Naive thymus-derived CD4-positive, alpha-beta T cell (primary cell): ENCODE results near the gene CHRNB2. TPM values are rescaled to one million over a fixed set of nuclear protein-coding genes. Genes with fewer than 3 reads are reported as not detected.

ENCODE experiments used
- ATAC-seq: fragments of 150-1000 bp; cut with Tn5 transposase; 2 replicates; pipeline ENCODE4 v1.10.0; 2021; ENCODE audit warnings: mild to moderate bottlenecking, moderate library complexity
- CTCF ChIA-PET: fragments of 350-600 bp; sonication (Branson Sonifier 250); formaldehyde crosslinking; loops from one replicate; lab custom pipeline; 2021; ENCODE audit warnings: antibody characterized with exemption; lab: Charles Lee
- POLR2A ChIA-PET: fragments of 350-600 bp; sonication (Branson Sonifier 250); formaldehyde crosslinking; loops from one replicate; lab custom pipeline; 2021; ENCODE audit warnings: antibody characterized with exemption, inconsistent platforms; lab: Charles Lee
- DNase-seq, 9 donors: peaks; one replicate each; pipeline versions ENCODE4 v3.0.0 to v3.0.0-alpha.2; 2020 to 2022; ENCODE audit warnings: mixed read lengths in 1 of 9
- H3K27ac ChIP-seq: one replicate; pipeline ENCODE4 v1.7.0; 2013; ENCODE audit warnings: mild to moderate bottlenecking, low read depth, low read length, moderate library complexity
- H3K27me3 ChIP-seq, 2 donors: one replicate each; pipeline ENCODE4 v1.7.0; 2013; ENCODE audit warnings: low read length in 2 of 2, mild to moderate bottlenecking in 2 of 2, moderate library complexity in 2 of 2; ENCODE audit not compliant: control insufficient read depth in 2 of 2, insufficient read depth in 2 of 2
- H3K36me3 ChIP-seq, 3 experiments: 1 replicate in 2 of 3; 2 replicates in 1 of 3; pipeline ENCODE4 v1.7.0; 2013; ENCODE audit warnings: low read length in 3 of 3, mild to moderate bottlenecking in 3 of 3, moderate library complexity in 1 of 3; ENCODE audit not compliant: insufficient read depth in 3 of 3, control insufficient read depth in 2 of 3
- H3K4me1 ChIP-seq, 2 donors: one replicate each; pipeline ENCODE4 v1.7.0; 2013; ENCODE audit warnings: low read length in 2 of 2, mild to moderate bottlenecking in 2 of 2, moderate library complexity in 1 of 2; ENCODE audit not compliant: control insufficient read depth in 2 of 2, insufficient read depth in 2 of 2
- H3K4me3 ChIP-seq: 2 replicates; pipeline ENCODE4 v1.7.0; 2013; ENCODE audit warnings: mild to moderate bottlenecking, low read length
- H3K9me3 ChIP-seq, 3 experiments: 1 replicate in 2 of 3; 2 replicates in 1 of 3; pipeline ENCODE4 v1.7.0; 2013; ENCODE audit warnings: low read length in 3 of 3; ENCODE audit not compliant: control insufficient read depth in 2 of 3
- H3K27ac Mint-ChIP-seq, 9 donors: one replicate each; pipeline ENCODE4 v1.8.0; 2020 to 2022; ENCODE audit warnings: mixed read lengths in 9 of 9, mild to moderate bottlenecking in 8 of 9, moderate library complexity in 5 of 9, inconsistent platforms in 2 of 9
- H3K27me3 Mint-ChIP-seq, 5 donors: one replicate each; pipeline ENCODE4 v1.8.0; 2021 to 2022; ENCODE audit warnings: mixed read lengths in 5 of 5, mild to moderate bottlenecking in 1 of 5
- H3K36me3 Mint-ChIP-seq, 5 donors: one replicate each; pipeline ENCODE4 v1.8.0; 2020 to 2022; ENCODE audit warnings: mixed read lengths in 5 of 5, mild to moderate bottlenecking in 3 of 5, inconsistent platforms in 1 of 5
- H3K4me1 Mint-ChIP-seq, 7 donors: one replicate each; pipeline ENCODE4 v1.8.0; 2020 to 2022; ENCODE audit warnings: mixed read lengths in 7 of 7, mild to moderate bottlenecking in 3 of 7, inconsistent platforms in 1 of 7
- H3K4me3 Mint-ChIP-seq, 10 donors: one replicate each; pipeline ENCODE4 v1.8.0; 2020 to 2022; ENCODE audit warnings: mild to moderate bottlenecking in 10 of 10, mixed read lengths in 10 of 10, moderate library complexity in 6 of 10, inconsistent platforms in 2 of 10
- H3K9me3 Mint-ChIP-seq, 11 donors: one replicate each; pipeline ENCODE4 v1.8.0; 2020 to 2022; ENCODE audit warnings: mixed read lengths in 11 of 11, mild to moderate bottlenecking in 4 of 11, inconsistent platforms in 1 of 11, moderate library complexity in 1 of 11
- intact Hi-C, 2 donors: fragments of 100-400 bp; cut with micrococcal nuclease; formaldehyde crosslinking; loops; one replicate each; pipeline ENCODE4 v1.15.1; 2023
- polyA plus RNA-seq, 2 donors: library from polyadenylated mRNA; unstranded; fragments of 300-500 nt; fragmentation: Illumina TruSeq; gene quantifications; one replicate each; pipeline ENCODE4 v1.2.3, GENCODE V29; 2021
- total RNA-seq, 6 experiments: library from RNA in 5 of 6; stranded (reverse) in 5 of 6; gene quantifications; 1 replicate in 5 of 6; 2 replicates in 1 of 6; pipeline ENCODE4 v1.2.3 and lab custom pipeline; 2021 to 2026

The CHRNB2 gene
- total and polyA plus RNA-seq, 7 experiments from 2014 or later: not detected

DNA sequence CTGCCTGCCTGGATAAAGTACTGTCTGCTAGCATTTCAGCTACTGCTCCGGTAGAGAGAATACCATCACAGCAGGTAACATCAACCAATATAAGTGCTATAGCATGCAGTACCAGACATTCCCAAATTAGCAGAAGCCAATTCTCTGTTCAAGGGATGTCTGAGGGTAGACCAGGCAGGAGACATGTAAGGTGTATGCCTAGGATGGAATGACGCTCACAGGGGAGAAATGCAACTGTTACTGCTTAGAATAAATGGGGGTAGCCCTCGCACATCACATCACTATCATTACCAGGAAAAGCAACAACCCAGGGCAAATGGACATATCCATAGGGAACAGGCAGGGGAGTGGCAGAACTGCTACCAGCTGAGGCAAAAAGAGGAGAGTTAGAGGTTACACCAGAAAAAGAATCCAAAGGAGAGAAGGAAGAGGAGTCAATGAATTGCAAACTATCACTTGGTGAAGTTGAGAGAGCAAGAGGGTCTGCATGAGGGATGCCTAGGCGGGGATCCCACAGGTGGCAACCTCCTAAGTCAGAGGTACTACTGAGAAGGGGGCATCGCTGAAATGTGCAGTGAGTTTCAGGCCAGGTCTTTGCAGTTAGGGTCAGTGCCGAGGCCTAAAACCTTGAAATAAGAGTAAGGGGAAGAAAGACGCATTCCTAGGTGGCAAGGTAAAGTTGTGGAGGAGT, 10.2 kb upstream of the CHRNB2 start:
- H3K36me3 Mint-ChIP-seq: peaks cover 11 to 32% (median 13%) of the 10 kb centered on the region in 5 donors
- CTCF ChIA-PET: interaction anchor here (0.9 to 1.0 kb wide), 2 partner anchors 12 to 205 kb away, joined by 3 to 6 read pairs; no protein-coding TSS in a partner anchor
- ATAC-seq: no peak

GRCh38 chr1:154557939-154558719, 9.4 kb upstream of the CHRNB2 start, which contains the start of gene UBE2Q1:
Gene UBE2Q1, minus strand, starts transcription at chr1:154558662. Its CDS starts 109 bp downstream, at chr1:154558553.
- H3K9me3 ChIP-seq: no peaks in the 10 kb centered on the region
- intact Hi-C loops: loop anchor here (1.0 to 10.0 kb wide), 23 partner anchors 50 to 615 kb away; partner anchors contain the start of genes ATP8B2 (in 2 of the 2), CKS1B (in 2 of the 2), HAX1 (in 2 of the 2) and IL6R (in 2 of the 2)
- ATAC-seq (no peak), DNase-seq (peak in 6 of 9 donors; percentile 8 to 55 (median 30))
- peaks cover 14 to 32% (median 21%) of the 10 kb centered on the region in 3 experiments for H3K36me3 ChIP-seq
- CTCF ChIA-PET: interaction anchor here (0.9 kb wide), 1 partner anchor 206 kb away, joined by 3 read pairs; no protein-coding TSS in a partner anchor
- H3K4me3 ChIP-seq: peak within 1 kb of the TSS; percentile 81
- POLR2A ChIA-PET: interaction anchor here (0.5 to 1.3 kb wide), 6 partner anchors 63 to 568 kb away, joined by 3 read pairs; partner anchors contain the start of genes PBXIP1 and UBAP2L
- peaks cover 18 to 23% of the 10 kb centered on the region in 2 donors for H3K4me1 ChIP-seq
- peak within 1 kb of the TSS; percentile 86 for H3K27ac ChIP-seq
- Mint-ChIP-seq H3K36me3 (peaks cover 9 to 30% (median 13%) of the 10 kb centered on the region in 5 donors), H3K9me3 (peaks cover 0 to 4% (median 0%) of the 10 kb centered on the region in 11 donors), H3K4me3 (peak within 1 kb of the TSS; percentile 89 to 98 (median 96)), H3K27me3 (no peaks in the 10 kb centered on the region), H3K4me1 (peaks cover 19 to 52% (median 39%) of the 10 kb centered on the region in 7 donors), H3K27ac (peak within 1 kb of the TSS; percentile 90 to 97 (median 94))
- no peaks in the 10 kb centered on the region for H3K27me3 ChIP-seq

More for the DNA sequence above, 10.2 kb upstream of the CHRNB2 start:
- peaks cover 0 to 4% (median 0%) of the 10 kb centered on the region in 11 donors for H3K9me3 Mint-ChIP-seq
- POLR2A ChIA-PET: interaction anchor here (0.5 to 1.3 kb wide), 9 partner anchors 44 to 568 kb away, joined by 3 to 4 read pairs (median 3); partner anchors contain the start of genes PBXIP1 and UBAP2L
- Histone ChIP-seq H3K27ac (peak overlapping the region; percentile 86), H3K9me3 (no peaks in the 10 kb centered on the region), H3K36me3 (peaks cover 21 to 39% (median 28%) of the 10 kb centered on the region in 3 experiments), H3K4me1 (peaks cover 18 to 23% of the 10 kb centered on the region in 2 donors), H3K27me3 (no peaks in the 10 kb centered on the region), H3K4me3 (peak overlapping the region; percentile 81)
- peak overlapping the region; percentile 87 to 97 (median 92) for H3K4me3 Mint-ChIP-seq
- DNase-seq: no peak
- H3K4me1 Mint-ChIP-seq: peaks cover 23 to 56% (median 44%) of the 10 kb centered on the region in 7 donors
- H3K27ac Mint-ChIP-seq: peak overlapping the region; percentile 86 to 97 (median 92)
- H3K27me3 Mint-ChIP-seq: no peaks in the 10 kb centered on the region
- intact Hi-C loops: loop anchor here (2.0 to 10.0 kb wide), 5 partner anchors 77 to 373 kb away; partner anchors contain the start of gene IL6R (in 1 of the 2)

GRCh38 chr1:154558720-154559465, 8.7 kb upstream of the CHRNB2 start:
- H3K4me3 ChIP-seq: peak overlapping the region; percentile 62
- H3K27me3 Mint-ChIP-seq: peaks cover 0 to 2% (median 0%) of the 10 kb centered on the region in 5 donors
- H3K4me1 Mint-ChIP-seq: peaks cover 11 to 44% (median 39%) of the 10 kb centered on the region in 7 donors

GRCh38 chr1:154559466-154560044, 8.0 kb upstream of the CHRNB2 start:
- H3K4me3 Mint-ChIP-seq: peak overlapping the region; percentile 89 to 98 (median 94)
- Histone ChIP-seq H3K4me1 (peaks cover 18 to 23% of the 10 kb centered on the region in 2 donors), H3K27ac (peak overlapping the region; percentile 71), H3K27me3 (no peaks in the 10 kb centered on the region), H3K4me3 (peak overlapping the region; percentile 62), H3K36me3 (peaks cover under 1 to 18% (median 9%) of the 10 kb centered on the region in 3 experiments), H3K9me3 (no peaks in the 10 kb centered on the region)
- intact Hi-C loops: loop anchor here (1.0 to 10.0 kb wide), 27 partner anchors 8 to 636 kb away; partner anchors contain the start of genes ATP8B2 (in 2 of the 2), IL6R (in 2 of the 2), KRTCAP2 (in 2 of the 2) and TRIM46 (in 2 of the 2)
- DNase-seq: peak; percentile 61 to 83 (median 79)
- H3K36me3 Mint-ChIP-seq: peaks cover 5 to 23% (median 11%) of the 10 kb centered on the region in 5 donors
- ATAC-seq: peak; percentile 57
- ChIA-PET CTCF (interaction anchor here (0.5 to 2.3 kb wide), 37 partner anchors 8 to 793 kb away, joined by 3 to 25 read pairs (median 3); partner anchors contain the start of genes CHRNB2 and PMVK), POLR2A (interaction anchor here (0.8 to 1.5 kb wide), 9 partner anchors 8 to 525 kb away, joined by 3 to 8 read pairs (median 3); partner anchors contain the start of gene CHRNB2)
- H3K9me3 Mint-ChIP-seq: peaks cover 0 to 4% (median 0%) of the 10 kb centered on the region in 11 donors
- peak overlapping the region; percentile 89 to 96 (median 93) for H3K27ac Mint-ChIP-seq
- H3K4me1 Mint-ChIP-seq: peaks cover 10 to 42% (median 39%) of the 10 kb centered on the region in 7 donors
- peaks cover 0 to 2% (median 0%) of the 10 kb centered on the region in 5 donors for H3K27me3 Mint-ChIP-seq

More at GRCh38 chr1:154558720-154559465, 8.7 kb upstream of the CHRNB2 start:
- peak overlapping the region; percentile 71 for H3K27ac ChIP-seq
- H3K36me3 ChIP-seq: peaks cover 8 to 24% (median 13%) of the 10 kb centered on the region in 3 experiments
- CTCF ChIA-PET: interaction anchor here (0.7 to 2.3 kb wide), 20 partner anchors 17 to 526 kb away, joined by 3 to 25 read pairs (median 4); no protein-coding TSS in a partner anchor
- Mint-ChIP-seq H3K36me3 (peaks cover 5 to 25% (median 11%) of the 10 kb centered on the region in 5 donors), H3K9me3 (peaks cover 0 to 4% (median 0%) of the 10 kb centered on the region in 11 donors), H3K4me3 (peak overlapping the region; percentile 89 to 98 (median 94)), H3K27ac (peak overlapping the region; percentile 89 to 96 (median 93))
- peak; percentile 94 for ATAC-seq
- POLR2A ChIA-PET: interaction anchor here (0.8 to 1.5 kb wide), 10 partner anchors 10 to 526 kb away, joined by 3 to 8 read pairs (median 3); partner anchors contain the start of gene UBAP2L
- no peaks in the 10 kb centered on the region for H3K9me3 ChIP-seq
- peak; percentile 92 to 100 (median 100) for DNase-seq
- intact Hi-C loops: loop anchor here (1.0 to 10.0 kb wide), 35 partner anchors 8 to 636 kb away; partner anchors contain the start of genes ADAR (in 2 of the 2), ATP8B2 (in 2 of the 2), CKS1B (in 2 of the 2) and HAX1 (in 2 of the 2)
- no peaks in the 10 kb centered on the region for H3K27me3 ChIP-seq
- peaks cover 18 to 23% of the 10 kb centered on the region in 2 donors for H3K4me1 ChIP-seq

DNA sequence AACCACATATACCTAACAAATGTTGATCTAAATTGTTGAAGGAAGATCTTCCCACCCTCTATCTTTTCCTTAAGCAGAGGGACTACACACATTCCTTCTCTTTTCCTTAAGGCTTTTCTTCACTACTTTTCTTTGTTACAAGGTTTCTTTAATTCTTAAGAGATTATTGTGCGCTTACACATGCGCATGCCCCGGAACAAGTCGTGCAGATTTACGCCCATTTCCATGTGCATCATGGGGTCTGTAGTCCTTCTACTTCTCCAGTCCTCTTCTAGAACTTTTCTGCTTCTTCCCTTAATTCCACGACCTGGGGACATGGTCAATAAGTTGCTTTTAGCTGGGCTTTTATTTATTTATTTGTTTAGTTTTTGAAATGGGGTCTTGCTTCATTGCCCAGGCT, 1.7 kb upstream of the CHRNB2 start:
- Histone ChIP-seq H3K27ac (no peak overlapping the region), H3K9me3 (no peaks in the 10 kb centered on the region), H3K36me3 (no peaks in the 10 kb centered on the region), H3K4me1 (peaks cover 3 to 9% of the 10 kb centered on the region in 2 donors), H3K4me3 (no peak overlapping the region), H3K27me3 (peaks cover 0 to 14% of the 10 kb centered on the region in 2 donors)
- CTCF ChIA-PET: no interaction called here
- Mint-ChIP-seq H3K27ac (no peak overlapping the region), H3K27me3 (peaks cover 15 to 46% (median 19%) of the 10 kb centered on the region in 5 donors), H3K4me3 (no peak overlapping the region), H3K4me1 (peaks cover 0 to 9% (median 4%) of the 10 kb centered on the region in 7 donors), H3K36me3 (no peaks in the 10 kb centered on the region), H3K9me3 (peaks cover 0 to 2% (median 0%) of the 10 kb centered on the region in 11 donors)
- no peak for ATAC-seq
- no peak for DNase-seq
- POLR2A ChIA-PET: interaction anchor here (0.9 kb wide), 1 partner anchor 62 kb away, joined by 3 read pairs; no protein-coding TSS in a partner anchor
- intact Hi-C loops: no loop called here
